HepG2 (cell line): ENCODE measurements around the gene PSENEN. TPM values are rescaled to one million over a fixed set of nuclear protein-coding genes. Genes with fewer than 3 reads are reported as not detected.
A peak's percentile ranks its signal among the peaks of the same experiment; 100 is the strongest.

Source experiments
- KDM6A ChIP-seq: IDR thresholded peaks from 2 replicates; pipeline ENCODE4 v1.6.1; 2016; ENCODE audit warnings: low read depth
- KLF11 ChIP-seq: IDR thresholded peaks from 2 replicates; pipeline ENCODE4 v1.6.1; 2016; ENCODE audit warnings: missing compliant biosample characterization
- NR2F1 ChIP-seq, 2 experiments: fragments of 450-650 bp in 1 of 2; formaldehyde crosslinking in 1 of 2; IDR thresholded peaks; 2 replicates each; pipeline versions ENCODE4 v1.5.0 to v1.6.1; 2016 to 2020; ENCODE audit warnings: mild to moderate bottlenecking in 1 of 2, missing compliant biosample characterization in 1 of 2, missing genetic modification reagents in 1 of 2, moderate library complexity in 1 of 2
- POLR2G ChIP-seq: fragments of 200-400 bp; formaldehyde crosslinking; IDR thresholded peaks from 2 replicates; pipeline ENCODE4 v1.6.1; 2018; ENCODE audit warnings: mild to moderate bottlenecking, low read depth, low read length, moderate library complexity
- SIX1 ChIP-seq: sonication (generic); formaldehyde crosslinking; IDR thresholded peaks from 2 replicates; pipeline ENCODE4 v1.4.0; 2020; ENCODE audit warnings: missing genetic modification reagents, borderline replicate concordance
- TAF15 ChIP-seq: fragments of 200-400 bp; formaldehyde crosslinking; IDR thresholded peaks from one replicate; pipeline ENCODE4 v1.6.1; 2018; ENCODE audit warnings: mild to moderate bottlenecking, low read depth, low read length; ENCODE audit not compliant: poor library complexity, severe bottlenecking
- TEAD3 ChIP-seq: optimal IDR thresholded peaks from 2 replicates; pipeline ENCODE3; 2016; ENCODE audit warnings: borderline replicate concordance
- ZHX2 ChIP-seq, 2 experiments: sonication (generic) in 1 of 2; formaldehyde crosslinking in 1 of 2; IDR thresholded peaks; 2 replicates each; pipeline versions ENCODE4 v1.6.1 to v1.9.0; 2014 to 2022; ENCODE audit warnings: antibody characterized with exemption in 1 of 2, borderline replicate concordance in 1 of 2, inconsistent platforms in 1 of 2, low read depth in 1 of 2, missing genetic modification reagents in 1 of 2
- ZNF607 ChIP-seq: sonication (generic); formaldehyde crosslinking; IDR thresholded peaks from 2 replicates; pipeline ENCODE4 v1.5.1; 2020; ENCODE audit warnings: missing genetic modification reagents, mild to moderate bottlenecking, borderline replicate concordance
- ZNF737 ChIP-seq: sonication (generic); formaldehyde crosslinking; IDR thresholded peaks from 2 replicates; pipeline ENCODE4 v1.5.0; 2020; ENCODE audit warnings: missing genetic modification reagents, mild to moderate bottlenecking, borderline replicate concordance
- ZNF747 ChIP-seq: sonication (generic); formaldehyde crosslinking; IDR thresholded peaks from 2 replicates; pipeline ENCODE4 v1.8.1; 2023; ENCODE audit warnings: missing genetic modification reagents, mild to moderate bottlenecking, borderline replicate concordance
- ZNF749 ChIP-seq: sonication (generic); formaldehyde crosslinking; IDR thresholded peaks from 2 replicates; pipeline ENCODE4 v1.8.0; 2022; ENCODE audit warnings: mild to moderate bottlenecking, missing genetic modification reagents, moderate library complexity, borderline replicate concordance
- ZNF816 ChIP-seq: sonication (generic); formaldehyde crosslinking; IDR thresholded peaks from 2 replicates; pipeline ENCODE4 v1.8.0; 2022; ENCODE audit warnings: missing genetic modification reagents, mild to moderate bottlenecking, borderline replicate concordance
- polyA plus RNA-seq, 8 experiments: library from polyadenylated mRNA; depleted of rRNA in 3 of 8; stranded (reverse) in 7 of 8; unstranded in 1 of 8; fragments of >200 nt; fragmentation: Illumina TruSeq in 4 of 8; extraction: Trizol in 4 of 8; gene quantifications; 2 replicates each; pipeline versions ENCODE4 v1.2.1 to v1.2.3, GENCODE V29; 2011 to 2016; ENCODE audit warnings: low read depth in 4 of 8, missing spikeins in 1 of 8, mixed read lengths in 1 of 8; ENCODE audit not compliant: insufficient read depth in 1 of 8
- total RNA-seq, 5 experiments: library from RNA; depleted of rRNA; stranded (reverse); fragments of >200 nt; fragmentation: Illumina TruSeq; extraction: Trizol; gene quantifications; 2 replicates each; pipeline ENCODE4 v1.2.3, GENCODE V29; 2016; ENCODE audit warnings: low read depth in 1 of 5
- TF ChIP-seq, protein P1 (sequence below): sonication (generic); formaldehyde crosslinking; IDR thresholded peaks from 2 replicates; pipeline ENCODE4 v1.4.0; 2020; ENCODE audit warnings: missing genetic modification reagents, borderline replicate concordance
- TF ChIP-seq, protein P2 (sequence below): sonication (generic); formaldehyde crosslinking; IDR thresholded peaks from 2 replicates; pipeline ENCODE4 v1.4.0; 2020; ENCODE audit warnings: missing genetic modification reagents, borderline replicate concordance

The PSENEN gene
- total and polyA plus RNA-seq, 2 of the 13 experiments (the other 11 are each of a cell fraction or from before 2014, with no cell fraction given) = 16.9 to 34.2 TPM

GRCh38 chr19:35740423-35741202 lies 4.8 kb upstream of the PSENEN start (continued):
- TF ChIP-seq, protein P1, sequence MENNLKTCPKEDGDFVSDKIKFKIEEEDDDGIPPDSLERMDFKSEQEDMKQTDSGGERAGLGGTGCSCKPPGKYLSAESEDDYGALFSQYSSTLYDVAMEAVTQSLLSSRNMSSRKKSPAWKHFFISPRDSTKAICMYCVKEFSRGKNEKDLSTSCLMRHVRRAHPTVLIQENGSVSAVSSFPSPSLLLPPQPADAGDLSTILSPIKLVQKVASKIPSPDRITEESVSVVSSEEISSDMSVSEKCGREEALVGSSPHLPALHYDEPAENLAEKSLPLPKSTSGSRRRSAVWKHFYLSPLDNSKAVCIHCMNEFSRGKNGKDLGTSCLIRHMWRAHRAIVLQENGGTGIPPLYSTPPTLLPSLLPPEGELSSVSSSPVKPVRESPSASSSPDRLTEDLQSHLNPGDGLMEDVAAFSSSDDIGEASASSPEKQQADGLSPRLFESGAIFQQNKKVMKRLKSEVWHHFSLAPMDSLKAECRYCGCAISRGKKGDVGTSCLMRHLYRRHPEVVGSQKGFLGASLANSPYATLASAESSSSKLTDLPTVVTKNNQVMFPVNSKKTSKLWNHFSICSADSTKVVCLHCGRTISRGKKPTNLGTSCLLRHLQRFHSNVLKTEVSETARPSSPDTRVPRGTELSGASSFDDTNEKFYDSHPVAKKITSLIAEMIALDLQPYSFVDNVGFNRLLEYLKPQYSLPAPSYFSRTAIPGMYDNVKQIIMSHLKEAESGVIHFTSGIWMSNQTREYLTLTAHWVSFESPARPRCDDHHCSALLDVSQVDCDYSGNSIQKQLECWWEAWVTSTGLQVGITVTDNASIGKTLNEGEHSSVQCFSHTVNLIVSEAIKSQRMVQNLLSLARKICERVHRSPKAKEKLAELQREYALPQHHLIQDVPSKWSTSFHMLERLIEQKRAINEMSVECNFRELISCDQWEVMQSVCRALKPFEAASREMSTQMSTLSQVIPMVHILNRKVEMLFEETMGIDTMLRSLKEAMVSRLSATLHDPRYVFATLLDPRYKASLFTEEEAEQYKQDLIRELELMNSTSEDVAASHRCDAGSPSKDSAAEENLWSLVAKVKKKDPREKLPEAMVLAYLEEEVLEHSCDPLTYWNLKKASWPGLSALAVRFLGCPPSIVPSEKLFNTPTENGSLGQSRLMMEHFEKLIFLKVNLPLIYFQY (CRISPR knock-in tag) = peak; percentile 35; the same call in 1 of the 2 replicates
- no peak for TF ChIP-seq ZNF749 (CRISPR knock-in tag)
- no peak for TF ChIP-seq ZNF737 (CRISPR knock-in tag)
- TF ChIP-seq ZNF747 (CRISPR knock-in tag) = 0 out of 2 replicates have a peak, but pooled peaks have one; percentile 42
- no peak for TF ChIP-seq ZHX2 (IDR thresholded peaks at IDR 0.05; ENCODE audit: low read depth)
- no peak for TF ChIP-seq ZHX2 (CRISPR knock-in tag; IDR thresholded peaks at IDR 0.05; ENCODE audit: borderline replicate concordance)
- TF ChIP-seq KDM6A (CRISPR knock-in tag) = 0 out of 2 replicates have a peak, but pooled peaks have one; percentile 11
- TF ChIP-seq TEAD3 = no peak
- TF ChIP-seq TAF15 = no peak
- no peak for TF ChIP-seq ZNF816 (CRISPR knock-in tag)
- TF ChIP-seq SIX1 (CRISPR knock-in tag) = no peak
- no peak for TF ChIP-seq NR2F1 (CRISPR knock-in tag; IDR thresholded peaks at IDR 0.05)
- peak; percentile 88 for TF ChIP-seq POLR2G
- TF ChIP-seq, protein P2, sequence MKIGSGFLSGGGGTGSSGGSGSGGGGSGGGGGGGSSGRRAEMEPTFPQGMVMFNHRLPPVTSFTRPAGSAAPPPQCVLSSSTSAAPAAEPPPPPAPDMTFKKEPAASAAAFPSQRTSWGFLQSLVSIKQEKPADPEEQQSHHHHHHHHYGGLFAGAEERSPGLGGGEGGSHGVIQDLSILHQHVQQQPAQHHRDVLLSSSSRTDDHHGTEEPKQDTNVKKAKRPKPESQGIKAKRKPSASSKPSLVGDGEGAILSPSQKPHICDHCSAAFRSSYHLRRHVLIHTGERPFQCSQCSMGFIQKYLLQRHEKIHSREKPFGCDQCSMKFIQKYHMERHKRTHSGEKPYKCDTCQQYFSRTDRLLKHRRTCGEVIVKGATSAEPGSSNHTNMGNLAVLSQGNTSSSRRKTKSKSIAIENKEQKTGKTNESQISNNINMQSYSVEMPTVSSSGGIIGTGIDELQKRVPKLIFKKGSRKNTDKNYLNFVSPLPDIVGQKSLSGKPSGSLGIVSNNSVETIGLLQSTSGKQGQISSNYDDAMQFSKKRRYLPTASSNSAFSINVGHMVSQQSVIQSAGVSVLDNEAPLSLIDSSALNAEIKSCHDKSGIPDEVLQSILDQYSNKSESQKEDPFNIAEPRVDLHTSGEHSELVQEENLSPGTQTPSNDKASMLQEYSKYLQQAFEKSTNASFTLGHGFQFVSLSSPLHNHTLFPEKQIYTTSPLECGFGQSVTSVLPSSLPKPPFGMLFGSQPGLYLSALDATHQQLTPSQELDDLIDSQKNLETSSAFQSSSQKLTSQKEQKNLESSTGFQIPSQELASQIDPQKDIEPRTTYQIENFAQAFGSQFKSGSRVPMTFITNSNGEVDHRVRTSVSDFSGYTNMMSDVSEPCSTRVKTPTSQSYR (CRISPR knock-in tag) = no peak
- no peak for TF ChIP-seq ZNF607
- TF ChIP-seq KLF11 (CRISPR knock-in tag) = peak; percentile 90
